Activated naive CD8-positive, alpha-beta T cell (primary cell): ENCODE data around the gene SRBD1.

ENCODE experiments used
- H3K27ac Mint-ChIP-seq: one replicate; pipeline ENCODE4 v1.8.0; 2021; ENCODE audit warnings: mixed read lengths
- H3K27me3 Mint-ChIP-seq: one replicate; pipeline ENCODE4 v1.8.0; 2021; ENCODE audit warnings: mixed read lengths
- H3K36me3 Mint-ChIP-seq: one replicate; pipeline ENCODE4 v1.8.0; 2021; ENCODE audit warnings: mixed read lengths
- H3K4me1 Mint-ChIP-seq: one replicate; pipeline ENCODE4 v1.8.0; 2021; ENCODE audit warnings: low read depth, mixed read lengths
- H3K4me3 Mint-ChIP-seq: one replicate; pipeline ENCODE4 v1.8.0; 2021; ENCODE audit warnings: mild to moderate bottlenecking, mixed read lengths
- H3K9me3 Mint-ChIP-seq: one replicate; pipeline ENCODE4 v1.8.0; 2021; ENCODE audit warnings: low read depth, mixed read lengths

The SRBD1 gene

GRCh38 chr2:45617496-45617895, 6.4 kb upstream of the SRBD1 start:
- H3K4me3 Mint-ChIP-seq, result no peak overlapping the region
- H3K4me1 Mint-ChIP-seq, result no peaks in the 10 kb centered on the region
- no peaks in the 10 kb centered on the region for H3K36me3 Mint-ChIP-seq
- no peak overlapping the region for H3K27ac Mint-ChIP-seq
- peaks cover 7% of the 10 kb centered on the region for H3K27me3 Mint-ChIP-seq
- H3K9me3 Mint-ChIP-seq, result no peaks in the 10 kb centered on the region

GRCh38 chr2:45616658-45617411, 5.8 kb upstream of the SRBD1 start:
- H3K36me3 Mint-ChIP-seq, result no peaks in the 10 kb centered on the region
- no peak overlapping the region for H3K27ac Mint-ChIP-seq
- no peaks in the 10 kb centered on the region for H3K4me1 Mint-ChIP-seq
- no peaks in the 10 kb centered on the region for H3K9me3 Mint-ChIP-seq
- peaks cover 5% of the 10 kb centered on the region for H3K27me3 Mint-ChIP-seq
- H3K4me3 Mint-ChIP-seq, result no peak overlapping the region

- Mint-ChIP-seq H3K27ac (no peak overlapping the region), H3K27me3 (peaks cover 2% of the 10 kb centered on the region), H3K4me3 (no peak overlapping the region), H3K36me3 (no peaks in the 10 kb centered on the region), H3K9me3 (no peaks in the 10 kb centered on the region), H3K4me1 (peaks cover 6% of the 10 kb centered on the region)
Observed at GRCh38 chr2:45614871-45615415, 3.9 kb upstream of the SRBD1 start.

- H3K9me3 Mint-ChIP-seq, result no peaks in the 10 kb centered on the region
- no peaks in the 10 kb centered on the region for H3K27me3 Mint-ChIP-seq
- no peaks in the 10 kb centered on the region for H3K36me3 Mint-ChIP-seq
- no peak overlapping the region for H3K27ac Mint-ChIP-seq
- H3K4me3 Mint-ChIP-seq, result no peak overlapping the region
- peaks cover 11% of the 10 kb centered on the region for H3K4me1 Mint-ChIP-seq
Observed at GRCh38 chr2:45614330-45614729, 3.3 kb upstream of the SRBD1 start.

GRCh38 chr2:45612731-45613130, 1.7 kb upstream of the SRBD1 start:
- H3K27ac Mint-ChIP-seq, result no peak overlapping the region
- peaks cover 20% of the 10 kb centered on the region for H3K4me1 Mint-ChIP-seq
- no peaks in the 10 kb centered on the region for H3K9me3 Mint-ChIP-seq
- no peaks in the 10 kb centered on the region for H3K36me3 Mint-ChIP-seq
- no peak overlapping the region for H3K4me3 Mint-ChIP-seq
- H3K27me3 Mint-ChIP-seq, result no peaks in the 10 kb centered on the region

GRCh38 chr2:45612285-45612684, 1.2 kb upstream of the SRBD1 start:
- peaks cover 21% of the 10 kb centered on the region for H3K4me1 Mint-ChIP-seq
- H3K9me3 Mint-ChIP-seq, result no peaks in the 10 kb centered on the region
- no peak overlapping the region for H3K27ac Mint-ChIP-seq
- no peaks in the 10 kb centered on the region for H3K27me3 Mint-ChIP-seq
- no peaks in the 10 kb centered on the region for H3K36me3 Mint-ChIP-seq
- H3K4me3 Mint-ChIP-seq, result peak overlapping the region; percentile 96

GRCh38 chr2:45610281-45611019, 617 bp downstream of the SRBD1 start:
- Mint-ChIP-seq H3K36me3 (no peaks in the 10 kb centered on the region), H3K27me3 (no peaks in the 10 kb centered on the region), H3K27ac (peak overlapping the region; percentile 95), H3K4me3 (peak overlapping the region; percentile 96), H3K9me3 (no peaks in the 10 kb centered on the region), H3K4me1 (peaks cover 23% of the 10 kb centered on the region)

- Mint-ChIP-seq H3K36me3 (peaks cover 13% of the 10 kb centered on the region), H3K4me1 (peaks cover 23% of the 10 kb centered on the region), H3K27me3 (no peaks in the 10 kb centered on the region), H3K27ac (no peak overlapping the region), H3K4me3 (no peak overlapping the region), H3K9me3 (no peaks in the 10 kb centered on the region)
Observed at GRCh38 chr2:45607701-45608100, 3.4 kb downstream of the SRBD1 start.

GRCh38 chr2:45606796-45607195, 4.3 kb downstream of the SRBD1 start:
- Mint-ChIP-seq H3K4me3 (no peak overlapping the region), H3K9me3 (no peaks in the 10 kb centered on the region), H3K27ac (no peak overlapping the region), H3K27me3 (no peaks in the 10 kb centered on the region), H3K4me1 (peaks cover 23% of the 10 kb centered on the region), H3K36me3 (peaks cover 18% of the 10 kb centered on the region)

- Mint-ChIP-seq H3K4me1 (peaks cover 19% of the 10 kb centered on the region), H3K27me3 (no peaks in the 10 kb centered on the region), H3K9me3 (no peaks in the 10 kb centered on the region), H3K27ac (no peak overlapping the region), H3K4me3 (no peak overlapping the region), H3K36me3 (peaks cover 25% of the 10 kb centered on the region)
Observed at GRCh38 chr2:45605116-45605515, 6.0 kb downstream of the SRBD1 start.

GRCh38 chr2:45602624-45603023, 8.4 kb downstream of the SRBD1 start:
- Mint-ChIP-seq H3K27ac (no peak overlapping the region), H3K4me3 (no peak overlapping the region), H3K9me3 (no peaks in the 10 kb centered on the region), H3K27me3 (no peaks in the 10 kb centered on the region), H3K36me3 (peaks cover 34% of the 10 kb centered on the region), H3K4me1 (peaks cover 2% of the 10 kb centered on the region)

GRCh38 chr2:45598545-45598944, 12.5 kb downstream of the SRBD1 start:
- Mint-ChIP-seq H3K27me3 (no peaks in the 10 kb centered on the region), H3K36me3 (peaks cover 29% of the 10 kb centered on the region), H3K4me1 (peaks cover 2% of the 10 kb centered on the region), H3K9me3 (no peaks in the 10 kb centered on the region), H3K4me3 (no peak overlapping the region), H3K27ac (no peak overlapping the region)

GRCh38 chr2:45596761-45597160, 14.3 kb downstream of the SRBD1 start:
- peaks cover 27% of the 10 kb centered on the region for H3K36me3 Mint-ChIP-seq
- H3K4me3 Mint-ChIP-seq, result no peak overlapping the region
- H3K27ac Mint-ChIP-seq, result no peak overlapping the region
- H3K4me1 Mint-ChIP-seq, result peaks cover 4% of the 10 kb centered on the region
- no peaks in the 10 kb centered on the region for H3K27me3 Mint-ChIP-seq
- H3K9me3 Mint-ChIP-seq, result no peaks in the 10 kb centered on the region

GRCh38 chr2:45595721-45596435, 15.2 kb downstream of the SRBD1 start:
- Mint-ChIP-seq H3K4me1 (peaks cover 7% of the 10 kb centered on the region), H3K36me3 (peaks cover 30% of the 10 kb centered on the region)

GRCh38 chr2:45591073-45591472, 20.0 kb downstream of the SRBD1 start:
- Mint-ChIP-seq H3K36me3 (peaks cover 18% of the 10 kb centered on the region), H3K27ac (no peak overlapping the region)

More at GRCh38 chr2:45595721-45596435, 15.2 kb downstream of the SRBD1 start:
- Mint-ChIP-seq H3K27ac (no peak overlapping the region), H3K9me3 (no peaks in the 10 kb centered on the region), H3K4me3 (no peak overlapping the region), H3K27me3 (no peaks in the 10 kb centered on the region)

More at GRCh38 chr2:45591073-45591472, 20.0 kb downstream of the SRBD1 start:
- Mint-ChIP-seq H3K4me3 (no peak overlapping the region), H3K27me3 (no peaks in the 10 kb centered on the region), H3K4me1 (peaks cover 35% of the 10 kb centered on the region), H3K9me3 (no peaks in the 10 kb centered on the region)
